ENCODE data around the gene HGFAC.

The HGFAC gene

DNA sequence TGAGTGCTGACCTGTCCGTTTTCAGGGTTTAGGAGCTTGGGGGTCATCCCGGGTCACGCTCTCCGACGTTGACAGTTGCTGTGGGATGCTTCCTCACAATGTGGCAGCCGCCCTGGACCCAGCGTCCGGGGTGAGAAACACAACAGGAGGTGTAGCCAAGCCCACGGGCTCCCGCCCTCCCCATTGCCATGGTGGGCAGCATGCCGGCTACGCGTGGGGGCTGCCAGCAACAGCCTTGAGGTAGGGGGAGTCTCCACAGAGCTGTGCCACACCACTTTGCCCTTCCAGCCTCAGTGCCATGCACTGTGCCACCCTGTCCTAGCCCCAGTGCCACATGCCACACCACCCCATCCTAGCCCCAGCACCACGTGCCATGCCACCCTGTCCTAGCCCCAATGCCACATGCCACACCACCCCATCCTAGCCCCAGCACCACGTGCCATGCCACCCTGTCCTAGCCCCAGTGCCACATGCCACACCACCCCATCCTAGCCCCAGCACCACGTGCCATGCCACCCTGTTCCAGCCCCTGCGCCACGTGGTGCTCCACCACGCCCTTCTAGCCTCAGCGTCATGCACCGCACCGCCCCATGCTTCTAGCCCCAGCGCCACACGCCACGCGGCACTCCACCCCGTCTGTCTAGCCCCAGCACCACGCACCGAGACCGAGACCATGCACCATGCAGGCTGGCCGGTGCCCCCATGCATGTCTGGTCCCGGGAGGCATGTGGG, 8.5 kb upstream of the HGFAC start:
- Histone ChIP-seq H3K27me3 (ENCODE audit: insufficient read depth, poor library complexity, severe bottlenecking) (no peaks in the 10 kb centered on the region), H3K4me3 (ENCODE audit: severe bottlenecking) (no peak overlapping the region), H3K9me3 (ENCODE audit: severe bottlenecking) (no peaks in the 10 kb centered on the region), H3K27ac (ENCODE audit: poor library complexity, severe bottlenecking) (no peak overlapping the region), H3K4me1 (ENCODE audit: insufficient read depth, poor library complexity, severe bottlenecking) (peaks cover 17% of the 10 kb centered on the region), H3K36me3 (ENCODE audit: low read depth) (peaks cover 7% of the 10 kb centered on the region)
- ATAC-seq (ENCODE audit: low read depth) (no peak), DNase-seq (ENCODE audit: low spot score) (no peak)
- TF ChIP-seq, protein P1, sequence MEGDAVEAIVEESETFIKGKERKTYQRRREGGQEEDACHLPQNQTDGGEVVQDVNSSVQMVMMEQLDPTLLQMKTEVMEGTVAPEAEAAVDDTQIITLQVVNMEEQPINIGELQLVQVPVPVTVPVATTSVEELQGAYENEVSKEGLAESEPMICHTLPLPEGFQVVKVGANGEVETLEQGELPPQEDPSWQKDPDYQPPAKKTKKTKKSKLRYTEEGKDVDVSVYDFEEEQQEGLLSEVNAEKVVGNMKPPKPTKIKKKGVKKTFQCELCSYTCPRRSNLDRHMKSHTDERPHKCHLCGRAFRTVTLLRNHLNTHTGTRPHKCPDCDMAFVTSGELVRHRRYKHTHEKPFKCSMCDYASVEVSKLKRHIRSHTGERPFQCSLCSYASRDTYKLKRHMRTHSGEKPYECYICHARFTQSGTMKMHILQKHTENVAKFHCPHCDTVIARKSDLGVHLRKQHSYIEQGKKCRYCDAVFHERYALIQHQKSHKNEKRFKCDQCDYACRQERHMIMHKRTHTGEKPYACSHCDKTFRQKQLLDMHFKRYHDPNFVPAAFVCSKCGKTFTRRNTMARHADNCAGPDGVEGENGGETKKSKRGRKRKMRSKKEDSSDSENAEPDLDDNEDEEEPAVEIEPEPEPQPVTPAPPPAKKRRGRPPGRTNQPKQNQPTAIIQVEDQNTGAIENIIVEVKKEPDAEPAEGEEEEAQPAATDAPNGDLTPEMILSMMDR (IDR thresholded peaks at IDR 0.05; ENCODE audit: poor library complexity, severe bottlenecking), result no peak

DNA sequence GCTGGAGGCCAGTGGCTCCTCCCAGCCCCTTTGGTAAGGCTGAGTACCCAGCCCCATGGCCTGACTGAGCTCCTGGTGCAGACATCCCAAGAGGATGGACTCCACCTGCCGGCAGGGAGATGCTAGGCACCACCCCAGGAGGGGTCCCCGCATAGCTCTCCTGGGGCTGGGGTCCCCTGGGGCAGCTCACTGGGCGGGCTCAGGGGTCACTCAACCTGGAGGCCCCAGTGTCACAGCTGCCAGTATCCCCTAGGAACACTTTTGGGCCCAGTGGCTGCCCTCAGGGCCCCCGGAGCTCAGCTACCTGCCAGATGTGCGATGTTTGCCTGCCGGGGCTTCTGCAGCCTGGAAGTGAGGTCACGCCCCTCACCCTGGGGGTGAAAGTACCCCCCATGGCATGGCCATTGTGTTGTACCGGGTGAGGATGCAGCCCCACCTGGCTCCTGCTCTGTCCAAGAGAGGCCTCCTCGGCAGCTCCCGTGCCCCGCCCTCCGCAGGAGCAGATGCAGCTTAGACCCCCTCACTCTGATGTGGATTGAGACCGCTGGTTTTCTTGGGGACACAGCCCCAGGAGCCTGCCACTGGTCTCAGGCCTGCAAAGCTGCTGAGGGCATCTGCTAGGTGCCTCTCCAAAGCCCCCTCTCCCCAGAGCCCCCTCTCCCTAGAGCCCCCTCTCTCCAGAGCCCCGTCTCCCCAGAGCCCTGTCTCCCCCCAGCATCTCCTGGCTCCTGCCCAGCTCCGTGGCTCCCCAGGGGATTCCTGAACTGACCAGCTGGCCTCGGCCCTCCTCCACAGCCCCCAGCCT, 6.7 kb upstream of the HGFAC start:
- TF ChIP-seq, protein P1 (IDR thresholded peaks at IDR 0.05; ENCODE audit: poor library complexity, severe bottlenecking), result no peak
- no peak for ATAC-seq (ENCODE audit: low read depth)
- no peak for DNase-seq (ENCODE audit: low spot score)
- Histone ChIP-seq H3K4me3 (ENCODE audit: severe bottlenecking) (no peak overlapping the region), H3K27me3 (ENCODE audit: insufficient read depth, poor library complexity, severe bottlenecking) (no peaks in the 10 kb centered on the region), H3K4me1 (ENCODE audit: insufficient read depth, poor library complexity, severe bottlenecking) (peaks cover 22% of the 10 kb centered on the region), H3K36me3 (ENCODE audit: low read depth) (no peaks in the 10 kb centered on the region), H3K9me3 (ENCODE audit: severe bottlenecking) (no peaks in the 10 kb centered on the region), H3K27ac (ENCODE audit: poor library complexity, severe bottlenecking) (no peak overlapping the region)

DNA sequence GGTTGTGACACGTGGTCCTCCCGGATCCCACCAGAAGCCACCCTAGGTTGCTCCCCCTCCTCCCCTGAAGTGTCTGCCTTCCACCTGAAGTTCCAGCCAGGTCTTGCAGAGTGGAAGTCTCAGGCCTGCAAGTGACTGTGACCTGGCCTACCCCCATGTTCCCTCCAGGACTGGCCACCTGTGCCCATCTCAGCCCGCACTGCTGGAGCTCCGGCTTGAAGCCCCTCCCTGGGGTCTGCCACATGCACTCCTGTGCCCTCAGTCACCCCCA, 6.1 kb upstream of the HGFAC start:
- no peaks in the 10 kb centered on the region for H3K27me3 ChIP-seq (ENCODE audit: insufficient read depth, poor library complexity, severe bottlenecking)
- H3K4me3 ChIP-seq (ENCODE audit: severe bottlenecking), result no peak overlapping the region
- H3K36me3 ChIP-seq (ENCODE audit: low read depth), result no peaks in the 10 kb centered on the region
- no peaks in the 10 kb centered on the region for H3K9me3 ChIP-seq (ENCODE audit: severe bottlenecking)
- TF ChIP-seq, protein P1 (IDR thresholded peaks at IDR 0.05; ENCODE audit: poor library complexity, severe bottlenecking), result no peak
- DNase-seq (ENCODE audit: low spot score) (no peak), ATAC-seq (ENCODE audit: low read depth) (no peak)
- no peak overlapping the region for H3K27ac ChIP-seq (ENCODE audit: poor library complexity, severe bottlenecking)
- H3K4me1 ChIP-seq (ENCODE audit: insufficient read depth, poor library complexity, severe bottlenecking), result peaks cover 24% of the 10 kb centered on the region

DNA sequence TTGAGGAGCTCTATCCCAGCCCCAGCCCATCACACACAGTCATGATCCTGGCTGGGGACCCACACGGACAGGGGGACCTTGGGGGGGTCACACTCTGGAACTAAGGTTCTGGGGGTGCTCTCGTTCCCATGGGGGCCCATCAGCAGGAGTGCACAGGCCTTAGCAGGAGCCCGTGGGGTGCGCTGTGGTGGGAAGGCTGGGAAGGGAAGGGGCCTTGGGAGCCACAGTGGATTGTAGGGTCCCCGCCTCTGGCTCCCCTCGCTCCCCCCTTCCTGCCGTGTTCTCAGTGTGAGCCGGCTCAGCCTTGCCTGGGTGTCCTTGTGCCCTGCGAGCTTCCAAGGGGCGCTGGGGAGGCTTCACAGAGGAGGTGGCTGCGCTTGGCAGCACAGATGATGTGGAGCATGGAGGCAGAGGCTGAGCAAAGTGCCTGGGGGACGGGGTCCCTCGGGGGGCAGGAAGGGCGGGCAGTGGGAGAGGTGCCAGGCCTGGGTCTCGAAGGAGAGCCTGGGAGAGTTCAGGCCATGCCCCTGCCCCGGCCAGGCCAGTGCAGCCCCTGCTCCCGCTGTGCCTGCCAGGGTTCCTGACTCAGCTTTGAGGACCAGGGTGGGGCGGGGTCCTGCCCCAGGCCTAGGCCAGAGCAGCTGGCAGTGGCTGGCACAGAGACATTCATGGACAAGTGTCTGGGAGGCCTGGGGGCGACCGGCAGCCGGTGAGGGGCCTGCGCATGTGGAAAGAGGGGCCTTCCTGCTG, 5.5 kb upstream of the HGFAC start:
- Histone ChIP-seq H3K4me1 (ENCODE audit: insufficient read depth, poor library complexity, severe bottlenecking) (peaks cover 28% of the 10 kb centered on the region), H3K27me3 (ENCODE audit: insufficient read depth, poor library complexity, severe bottlenecking) (no peaks in the 10 kb centered on the region), H3K27ac (ENCODE audit: poor library complexity, severe bottlenecking) (peak overlapping the region; percentile 75), H3K36me3 (ENCODE audit: low read depth) (no peaks in the 10 kb centered on the region), H3K9me3 (ENCODE audit: severe bottlenecking) (no peaks in the 10 kb centered on the region), H3K4me3 (ENCODE audit: severe bottlenecking) (no peak overlapping the region)
- TF ChIP-seq, protein P1 (IDR thresholded peaks at IDR 0.05; ENCODE audit: poor library complexity, severe bottlenecking), result no peak
- DNase-seq (ENCODE audit: low spot score) (no peak), ATAC-seq (ENCODE audit: low read depth) (peak; percentile 49)
